CD4-positive, alpha-beta memory T cell (primary cell): ENCODE data around the gene CACNA1C. TPM values are rescaled to one million over a fixed set of nuclear protein-coding genes. Genes with fewer than 3 reads are reported as not detected.

Experiments
- CTCF ChIA-PET: fragments of 350-600 bp; sonication (Branson Sonifier 250); formaldehyde crosslinking; loops from one replicate; lab custom pipeline; 2021; ENCODE audit warnings: inconsistent platforms; ENCODE audit not compliant: partially characterized antibody; lab: Charles Lee
- POLR2A ChIA-PET: fragments of 350-600 bp; sonication (Branson Sonifier 250); formaldehyde crosslinking; loops from one replicate; lab custom pipeline; 2021; ENCODE audit not compliant: partially characterized antibody; lab: Charles Lee
- DNase-seq, 5 donors: peaks; one replicate each; pipeline versions ENCODE4 v3.0.0 to v3.0.0-alpha.2; 2020 to 2022; ENCODE audit warnings: mixed read lengths in 1 of 5
- H3K27ac ChIP-seq: one replicate; pipeline ENCODE4 v1.7.0; 2013; ENCODE audit warnings: low read depth, low read length
- H3K27me3 ChIP-seq: 2 replicates; pipeline ENCODE4 v1.7.0; 2013; ENCODE audit warnings: mild to moderate bottlenecking, low read length, moderate library complexity; ENCODE audit not compliant: insufficient read depth
- H3K36me3 ChIP-seq: 2 replicates; pipeline ENCODE4 v1.7.0; 2013; ENCODE audit warnings: mild to moderate bottlenecking, low read length, moderate library complexity; ENCODE audit not compliant: insufficient read depth
- H3K4me1 ChIP-seq: 2 replicates; pipeline ENCODE4 v1.7.0; 2013; ENCODE audit warnings: mild to moderate bottlenecking, low read length, moderate library complexity; ENCODE audit not compliant: insufficient read depth
- H3K4me3 ChIP-seq, 2 donors: one replicate each; pipeline ENCODE4 v1.7.0; 2013; ENCODE audit warnings: low read length in 2 of 2, mild to moderate bottlenecking in 1 of 2
- H3K9me3 ChIP-seq, 2 donors: one replicate each; pipeline ENCODE4 v1.7.0; 2013; ENCODE audit warnings: low read length in 2 of 2, control low read depth in 1 of 2; ENCODE audit not compliant: control insufficient read depth in 1 of 2
- H3K27ac Mint-ChIP-seq, 7 donors: one replicate each; pipeline ENCODE4 v1.8.0; 2020 to 2021; ENCODE audit warnings: mixed read lengths in 7 of 7, mild to moderate bottlenecking in 6 of 7, inconsistent platforms in 3 of 7, moderate library complexity in 3 of 7
- H3K27me3 Mint-ChIP-seq, 2 donors: one replicate each; pipeline ENCODE4 v1.8.0; 2020 to 2021; ENCODE audit warnings: mixed read lengths in 2 of 2
- H3K36me3 Mint-ChIP-seq, 2 donors: one replicate each; pipeline ENCODE4 v1.8.0; 2020 to 2021; ENCODE audit warnings: mixed read lengths in 2 of 2, inconsistent platforms in 1 of 2, mild to moderate bottlenecking in 1 of 2
- H3K4me1 Mint-ChIP-seq, 4 donors: one replicate each; pipeline ENCODE4 v1.8.0; 2020 to 2021; ENCODE audit warnings: mixed read lengths in 4 of 4, mild to moderate bottlenecking in 1 of 4
- H3K4me3 Mint-ChIP-seq, 8 donors: one replicate each; pipeline ENCODE4 v1.8.0; 2020 to 2021; ENCODE audit warnings: mixed read lengths in 8 of 8, mild to moderate bottlenecking in 7 of 8, moderate library complexity in 6 of 8, inconsistent platforms in 3 of 8
- H3K9me3 Mint-ChIP-seq, 8 donors: one replicate each; pipeline ENCODE4 v1.8.0; 2020 to 2021; ENCODE audit warnings: mixed read lengths in 8 of 8, mild to moderate bottlenecking in 5 of 8, inconsistent platforms in 3 of 8, moderate library complexity in 1 of 8
- intact Hi-C: fragments of 100-400 bp; cut with micrococcal nuclease; formaldehyde crosslinking; loops from one replicate; pipeline ENCODE4 v1.15.1; 2023
- polyA plus RNA-seq, 2 donors: library from polyadenylated mRNA; unstranded; fragments of 300-500 nt; fragmentation: Illumina TruSeq; gene quantifications; one replicate each; pipeline ENCODE4 v1.2.3, GENCODE V29; 2021
- total RNA-seq, 2 experiments: library from RNA; stranded (reverse); gene quantifications; one replicate each; pipeline ENCODE4 v1.2.3, GENCODE V29; 2021

The CACNA1C gene
- total and polyA plus RNA-seq, 4 experiments from 2014 or later = 0.05 to 0.21 (median 0.07) TPM

DNA sequence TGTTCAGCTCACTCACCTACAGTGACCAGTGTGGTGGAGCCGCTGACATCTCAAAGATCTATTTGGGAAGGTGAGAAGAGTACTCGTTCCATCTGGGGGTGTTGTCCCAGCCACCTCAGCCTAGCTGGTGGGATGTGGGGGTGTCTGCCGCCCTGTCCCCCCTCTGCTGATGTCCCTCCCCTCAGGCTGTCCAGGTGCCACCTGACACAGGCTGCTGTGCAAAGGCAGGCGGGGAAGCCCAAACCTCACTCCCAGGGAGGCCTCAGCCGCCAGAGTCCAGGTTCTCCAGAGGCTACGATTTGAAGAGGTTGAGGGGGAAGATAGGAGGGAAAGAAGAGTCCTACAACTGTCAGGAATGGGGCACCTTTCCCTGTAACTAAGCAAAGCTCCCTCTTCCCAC is 690.7 kb downstream of the CACNA1C start:
- no peaks in the 10 kb centered on the region for H3K9me3 ChIP-seq
- ChIA-PET CTCF (interaction anchor here (1.1 kb wide), 1 partner anchor 40 kb away, joined by 3 read pairs; no protein-coding TSS in a partner anchor), POLR2A (no interaction called here)
- Mint-ChIP-seq H3K4me1 (peaks cover 0 to 5% (median under 1%) of the 10 kb centered on the region in 4 donors), H3K27ac (no peak overlapping the region), H3K27me3 (peaks cover 5 to 19% of the 10 kb centered on the region in 2 donors), H3K9me3 (no peaks in the 10 kb centered on the region), H3K36me3 (no peaks in the 10 kb centered on the region), H3K4me3 (no peak overlapping the region)
- DNase-seq = no peak
- no peak overlapping the region for H3K27ac ChIP-seq
- no peaks in the 10 kb centered on the region for H3K27me3 ChIP-seq
- no peaks in the 10 kb centered on the region for H3K4me1 ChIP-seq
- intact Hi-C loops = no loop called here
- no peaks in the 10 kb centered on the region for H3K36me3 ChIP-seq
- H3K4me3 ChIP-seq = no peak overlapping the region

DNA sequence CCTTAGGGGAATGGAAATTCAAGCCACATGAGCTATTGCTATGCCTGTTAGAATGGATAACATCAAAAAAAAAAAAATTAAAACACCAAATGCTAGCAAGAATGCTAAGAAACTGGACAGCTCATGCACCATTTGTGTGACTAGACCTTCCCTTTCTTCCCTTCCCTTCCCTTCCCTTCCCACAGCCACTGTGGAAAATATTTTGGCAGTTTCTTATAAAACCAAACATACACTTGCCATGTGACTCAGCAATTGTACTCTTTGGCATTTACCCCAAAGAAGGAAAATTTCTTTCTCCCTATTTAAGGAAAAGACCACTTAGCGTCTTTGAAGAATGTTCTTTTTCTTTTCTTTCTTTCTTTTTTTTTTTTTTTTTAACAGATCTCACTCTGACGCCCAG is 692.9 kb downstream of the CACNA1C start:
- Histone ChIP-seq H3K4me3 (no peak overlapping the region), H3K27ac (no peak overlapping the region), H3K27me3 (no peaks in the 10 kb centered on the region), H3K4me1 (no peaks in the 10 kb centered on the region), H3K9me3 (no peaks in the 10 kb centered on the region), H3K36me3 (no peaks in the 10 kb centered on the region)
- Mint-ChIP-seq H3K27me3 (peaks cover 8 to 16% of the 10 kb centered on the region in 2 donors), H3K4me1 (no peaks in the 10 kb centered on the region), H3K9me3 (no peaks in the 10 kb centered on the region), H3K27ac (no peak overlapping the region), H3K36me3 (no peaks in the 10 kb centered on the region), H3K4me3 (no peak overlapping the region)
- intact Hi-C loops = no loop called here
- DNase-seq = no peak
- ChIA-PET POLR2A (no interaction called here), CTCF (no interaction called here)

Other genes with a start within 250 kb of the CACNA1C start
- not detected for gene LRTM2, start 232.4 kb upstream of the CACNA1C start, total RNA-seq
- gene LRTM2, start 232.4 kb upstream of the CACNA1C start, polyA plus RNA-seq = not detected
- gene CACNA2D4, start 134.3 kb upstream of the CACNA1C start, total RNA-seq = 10 to 100 TPM; 15.1 to 19.2 TPM
- 10 to 100 TPM; 12.4 to 14.1 TPM for gene CACNA2D4, start 134.3 kb upstream of the CACNA1C start, polyA plus RNA-seq
- gene DCP1B, start 48.5 kb upstream of the CACNA1C start, total RNA-seq = 10 to 100 TPM; 25.5 to 26.9 TPM
- gene DCP1B, start 48.5 kb upstream of the CACNA1C start, polyA plus RNA-seq = 10 to 100 TPM; 16.2 to 29.2 TPM